ENCODE results near the gene SYT15.
"Not testable (repeated sequence)": the region's sequence is repeated elsewhere in the genome, so short reads cannot be mapped to it uniquely, and the experiment has no call there.

SYT15 gene

GRCh38 chr10:46634698-46635097 lies 55.8 kb downstream of the SYT15 start:
- H3K4me1 Mint-ChIP-seq (ENCODE audit: low read depth); H3K27me3 Mint-ChIP-seq (ENCODE audit: low read depth); H3K9me3 Mint-ChIP-seq; H3K4me3 Mint-ChIP-seq; H3K36me3 Mint-ChIP-seq (ENCODE audit: low read depth); H3K27ac Mint-ChIP-seq: not testable (repeated sequence)

GRCh38 chr10:46635364-46635959 lies 56.5 kb downstream of the SYT15 start:
- not testable (repeated sequence) for H3K27me3 Mint-ChIP-seq (ENCODE audit: low read depth); H3K27ac Mint-ChIP-seq; H3K4me1 Mint-ChIP-seq (ENCODE audit: low read depth); H3K36me3 Mint-ChIP-seq (ENCODE audit: low read depth); H3K9me3 Mint-ChIP-seq
- H3K4me3 Mint-ChIP-seq, result peak overlapping the region; percentile 51

- H3K27ac Mint-ChIP-seq; H3K4me3 Mint-ChIP-seq; H3K36me3 Mint-ChIP-seq (ENCODE audit: low read depth); H3K27me3 Mint-ChIP-seq (ENCODE audit: low read depth); H3K9me3 Mint-ChIP-seq; H3K4me1 Mint-ChIP-seq (ENCODE audit: low read depth): not testable (repeated sequence)
Measured at GRCh38 chr10:46640005-46640404, 61.1 kb downstream of the SYT15 start.
